Mesenchymal stem cell (in vitro differentiated cells and primary cell): ENCODE data around the gene RNF222.
"Not testable (repeated sequence)": the region's sequence is repeated elsewhere in the genome, so short reads cannot be mapped to it uniquely, and the experiment has no call there.

Source experiments
- DNase-seq: peaks from one replicate; pipeline ENCODE4 v3.0.0-alpha.2; 2013
- H2AFZ ChIP-seq: one replicate; pipeline ENCODE4 v1.6.1; 2013; ENCODE audit warnings: low read depth, mild to moderate bottlenecking, control low read depth, inconsistent platforms, low read length, moderate library complexity
- H2AK5ac ChIP-seq: 2 replicates; pipeline ENCODE4 v1.6.1; 2013; ENCODE audit warnings: low read length, moderate library complexity, mild to moderate bottlenecking, inconsistent platforms; ENCODE audit not compliant: severe bottlenecking
- H2BK120ac ChIP-seq: one replicate; pipeline ENCODE4 v1.6.1; 2013; ENCODE audit warnings: low read depth, mild to moderate bottlenecking, inconsistent platforms, low read length, moderate library complexity
- H2BK12ac ChIP-seq, 2 experiments: one replicate each; pipeline ENCODE4 v1.6.1; 2013; ENCODE audit warnings: inconsistent platforms in 2 of 2, low read length in 2 of 2, mild to moderate bottlenecking in 2 of 2, moderate library complexity in 2 of 2, control low read depth in 1 of 2
- H2BK15ac ChIP-seq: one replicate; pipeline ENCODE4 v1.6.1; 2013; ENCODE audit warnings: mild to moderate bottlenecking, low read depth, inconsistent platforms; ENCODE audit not compliant: poor library complexity, severe bottlenecking
- H2BK5ac ChIP-seq: 2 replicates; pipeline ENCODE4 v1.6.1; 2013; ENCODE audit warnings: low read depth, mild to moderate bottlenecking, low read length, control low read depth, inconsistent platforms; ENCODE audit not compliant: poor library complexity, severe bottlenecking
- H3K14ac ChIP-seq, 2 experiments: one replicate each; pipeline ENCODE4 v1.6.1; 2013; ENCODE audit warnings: inconsistent platforms in 2 of 2, low read length in 2 of 2, control low read depth in 1 of 2, mild to moderate bottlenecking in 1 of 2, moderate library complexity in 1 of 2
- H3K18ac ChIP-seq, 2 experiments: one replicate each; pipeline ENCODE4 v1.6.1; 2013; ENCODE audit warnings: inconsistent platforms in 2 of 2, low read length in 2 of 2, control low read depth in 1 of 2, low read depth in 1 of 2, mild to moderate bottlenecking in 1 of 2
- H3K23ac ChIP-seq, 2 experiments: one replicate each; pipeline ENCODE4 v1.6.1; 2013; ENCODE audit warnings: inconsistent platforms in 2 of 2, low read length in 2 of 2, mild to moderate bottlenecking in 2 of 2, moderate library complexity in 2 of 2, control low read depth in 1 of 2
- H3K27ac ChIP-seq: 2 replicates; pipeline ENCODE4 v1.5.1; 2013; ENCODE audit warnings: mild to moderate bottlenecking, moderate library complexity, low read length, control low read depth, inconsistent platforms; ENCODE audit not compliant: poor library complexity, severe bottlenecking
- H3K27me3 ChIP-seq, 2 experiments: 2 replicates each; pipeline versions ENCODE4 v1.6.1 to v1.7.0; 2013; ENCODE audit warnings: low read length in 2 of 2, mild to moderate bottlenecking in 2 of 2, moderate library complexity in 2 of 2, control low read depth in 1 of 2, inconsistent platforms in 1 of 2; ENCODE audit not compliant: control insufficient read depth in 1 of 2, insufficient read depth in 1 of 2
- H3K36me3 ChIP-seq, 2 experiments: 2 replicates each; pipeline versions ENCODE4 v1.6.1 to v1.7.0; 2013; ENCODE audit warnings: low read length in 2 of 2, control low read depth in 1 of 2, inconsistent platforms in 1 of 2, low read depth in 1 of 2, mild to moderate bottlenecking in 1 of 2; ENCODE audit not compliant: insufficient read depth in 2 of 2, control insufficient read depth in 1 of 2
- H3K4ac ChIP-seq, 2 experiments: one replicate each; pipeline ENCODE4 v1.6.1; 2013; ENCODE audit warnings: inconsistent platforms in 2 of 2, low read length in 2 of 2, mild to moderate bottlenecking in 2 of 2, moderate library complexity in 2 of 2, control low read depth in 1 of 2, low read depth in 1 of 2
- H3K4me1 ChIP-seq: 2 replicates; pipeline ENCODE4 v1.6.1; 2013; ENCODE audit warnings: low read depth, low read length, control low read depth; ENCODE audit not compliant: control insufficient read depth, insufficient read depth
- H3K4me2 ChIP-seq: 2 replicates; pipeline ENCODE4 v1.6.1; 2013; ENCODE audit warnings: low read length, mild to moderate bottlenecking, inconsistent platforms; ENCODE audit not compliant: poor library complexity, severe bottlenecking
- H3K4me3 ChIP-seq, 2 experiments: 2 replicates each; pipeline versions ENCODE4 v1.5.1 to v1.7.0; 2013; ENCODE audit warnings: low read length in 2 of 2, mild to moderate bottlenecking in 2 of 2, control low read depth in 1 of 2, low read depth in 1 of 2; ENCODE audit not compliant: insufficient read depth in 1 of 2
- H3K79me1 ChIP-seq: replicated peaks from 2 replicates; pipeline ENCODE4 v1.6.1; 2013; ENCODE audit warnings: mild to moderate bottlenecking, control low read depth, low read length, inconsistent platforms; ENCODE audit not compliant: poor library complexity, severe bottlenecking
- H3K9ac ChIP-seq: 2 replicates; pipeline ENCODE4 v1.7.0; 2013; ENCODE audit warnings: mild to moderate bottlenecking, low read length, moderate library complexity
- H3K9me3 ChIP-seq: 2 replicates; pipeline ENCODE4 v1.7.0; 2013; ENCODE audit warnings: mild to moderate bottlenecking, low read length; ENCODE audit not compliant: control insufficient read depth
- H4K8ac ChIP-seq: one replicate; pipeline ENCODE4 v1.6.1; 2013; ENCODE audit warnings: inconsistent platforms, mild to moderate bottlenecking, low read length, moderate library complexity
- H4K91ac ChIP-seq: one replicate; pipeline ENCODE4 v1.6.1; 2013; ENCODE audit warnings: mild to moderate bottlenecking, low read length, inconsistent platforms
- WGBS: methylation state at CpG from one replicate; pipeline ENCODE4 v1.1.7; 2013; ENCODE audit warnings: mixed read lengths; 5-methylcytosine and 5-hydroxymethylcytosine counted together

Gene RNF222

GRCh38 chr17:8401107-8401506, 3.5 kb upstream of the RNF222 start:
- H3K9me3 ChIP-seq: no peaks in the 10 kb centered on the region
- no peak overlapping the region for H3K27ac ChIP-seq
- H2BK5ac ChIP-seq: no peak overlapping the region
- peaks cover 4% of the 10 kb centered on the region for H3K4me1 ChIP-seq
- 87% methylated on average over 1 of the region's 2 CpGs for WGBS
- H3K4me3 ChIP-seq: no peak overlapping the region
- H2BK120ac ChIP-seq: no peak overlapping the region
- no peaks in the 10 kb centered on the region for H3K79me1 ChIP-seq
- H3K27me3 ChIP-seq: peaks cover 34 to 56% of the 10 kb centered on the region in 2 experiments
- no peak overlapping the region for H3K4me2 ChIP-seq
- H3K23ac ChIP-seq: no peak overlapping the region
- H3K36me3 ChIP-seq: no peaks in the 10 kb centered on the region
- H4K8ac ChIP-seq: no peak overlapping the region
- no peak for DNase-seq
- no peak overlapping the region for H2AK5ac ChIP-seq
- no peak overlapping the region for H3K4ac ChIP-seq
- H2BK12ac ChIP-seq: no peak overlapping the region
- H4K91ac ChIP-seq: no peak overlapping the region
- H3K9ac ChIP-seq: no peak overlapping the region
- H3K14ac ChIP-seq: no peak overlapping the region
- H2BK15ac ChIP-seq: no peak overlapping the region
- H2AFZ ChIP-seq: no peak overlapping the region
- no peak overlapping the region for H3K18ac ChIP-seq

DNA sequence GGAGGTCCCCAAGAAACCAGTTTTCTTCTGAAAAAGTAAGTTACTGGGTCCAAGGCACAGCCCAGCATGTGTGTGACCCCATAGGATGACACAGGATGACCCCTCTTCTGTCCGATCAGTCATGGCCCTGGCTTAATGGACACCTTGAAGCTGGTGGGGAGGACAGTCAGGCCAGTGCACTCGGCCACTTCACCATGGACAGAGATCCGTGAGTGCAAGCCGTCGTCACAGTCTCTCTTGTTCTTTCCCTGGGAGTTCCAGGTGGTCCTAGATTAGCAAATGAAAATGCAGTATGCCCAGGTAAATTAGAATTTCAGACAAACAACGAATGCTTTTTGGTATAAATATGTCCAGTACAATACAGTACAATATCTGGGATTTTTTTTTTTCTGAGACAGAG, 1.4 kb upstream of the RNF222 start:
- Histone ChIP-seq H3K27ac (no peak overlapping the region), H4K8ac (no peak overlapping the region), H3K9me3 (no peaks in the 10 kb centered on the region), H3K4me2 (no peak overlapping the region), H2BK15ac (no peak overlapping the region), H3K18ac (no peak overlapping the region), H3K36me3 (no peaks in the 10 kb centered on the region), H3K4ac (no peak overlapping the region), H3K4me1 (peaks cover 2% of the 10 kb centered on the region), H3K9ac (no peak overlapping the region), H2AK5ac (no peak overlapping the region), H2BK12ac (no peak overlapping the region), H3K23ac (no peak overlapping the region), H3K79me1 (no peaks in the 10 kb centered on the region), H2BK5ac (no peak overlapping the region), H3K27me3 (peaks cover 41 to 73% of the 10 kb centered on the region in 2 experiments), H3K4me3 (no peak overlapping the region), H2BK120ac (no peak overlapping the region), H2AFZ (no peak overlapping the region), H3K14ac (no peak overlapping the region), H4K91ac (no peak overlapping the region)
- 60% methylated on average over 5 of the region's 6 CpGs for WGBS
- no peak for DNase-seq

DNA sequence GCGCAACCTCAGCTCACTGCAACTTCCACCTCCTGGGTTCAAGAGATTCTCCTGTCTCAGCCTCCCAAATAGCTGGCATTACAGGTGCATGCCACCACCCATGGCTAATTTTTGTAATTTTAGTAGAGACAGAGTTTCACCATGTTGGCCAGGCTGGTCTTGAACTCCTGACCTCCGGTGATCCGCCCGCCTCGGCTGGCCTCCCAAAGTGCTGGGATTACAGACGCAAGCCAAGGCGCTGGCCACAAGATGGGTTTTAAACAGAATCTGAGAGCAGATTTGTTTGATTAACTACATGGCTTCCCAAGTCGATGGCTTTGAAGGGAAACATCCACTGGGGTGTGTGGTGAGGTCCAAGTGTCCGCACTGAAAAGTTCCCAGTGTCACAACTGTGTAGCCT, 3.1 kb downstream of the RNF222 start:
- not testable (repeated sequence) for H3K79me1 ChIP-seq, H3K36me3 ChIP-seq, H3K4me2 ChIP-seq, H2AK5ac ChIP-seq, H2BK5ac ChIP-seq, H3K4ac ChIP-seq, H3K9me3 ChIP-seq, H3K18ac ChIP-seq, H4K91ac ChIP-seq, H2BK15ac ChIP-seq, H3K23ac ChIP-seq, DNase-seq, H2BK12ac ChIP-seq, H2BK120ac ChIP-seq, H3K9ac ChIP-seq, H3K27ac ChIP-seq, H3K14ac ChIP-seq, H2AFZ ChIP-seq, H4K8ac ChIP-seq, H3K4me3 ChIP-seq
- Histone ChIP-seq H3K27me3 (peaks cover 30 to 67% of the 10 kb centered on the region in 2 experiments), H3K4me1 (peaks cover 20% of the 10 kb centered on the region)
- WGBS: 80% methylated on average over 8 of the region's 9 CpGs

- H3K14ac ChIP-seq: no peak overlapping the region
- H3K79me1 ChIP-seq: no peaks in the 10 kb centered on the region
- no peak overlapping the region for H2BK5ac ChIP-seq
- no peak overlapping the region for H3K4ac ChIP-seq
- WGBS: 75% methylated on average over 4 of the region's 8 CpGs
- H2AK5ac ChIP-seq: no peak overlapping the region
- H3K18ac ChIP-seq: no peak overlapping the region
- no peaks in the 10 kb centered on the region for H3K9me3 ChIP-seq
- no peak overlapping the region for H3K4me3 ChIP-seq
- H2BK15ac ChIP-seq: no peak overlapping the region
- H4K8ac ChIP-seq: no peak overlapping the region
- no peak overlapping the region for H3K4me2 ChIP-seq
- DNase-seq: no peak
- H4K91ac ChIP-seq: no peak overlapping the region
- no peak overlapping the region for H2AFZ ChIP-seq
- H3K27ac ChIP-seq: no peak overlapping the region
- H3K4me1 ChIP-seq: peaks cover 20% of the 10 kb centered on the region
- H2BK12ac ChIP-seq: no peak overlapping the region
- H2BK120ac ChIP-seq: no peak overlapping the region
- peaks cover 26 to 59% of the 10 kb centered on the region in 2 experiments for H3K27me3 ChIP-seq
- no peak overlapping the region for H3K23ac ChIP-seq
- peaks cover 0 to 4% of the 10 kb centered on the region in 2 experiments for H3K36me3 ChIP-seq
- no peak overlapping the region for H3K9ac ChIP-seq
Observed at GRCh38 chr17:8393470-8394231, 4.0 kb downstream of the RNF222 start.
